Hematopoietic multipotent progenitor cell treated with erythropoietin and hydrocortisone succinate and interleukin-3 and kit ligand, for 6 days (in vitro differentiated cells): Measurements from ENCODE around the gene CSRNP3.

Source experiments
- DNase-seq: peaks from one replicate; pipeline ENCODE4 v3.0.0-alpha.2; 2015

The CSRNP3 gene

GRCh38 chr2:165594231-165594934 is 124.9 kb downstream of the CSRNP3 start:
- no peak for DNase-seq

- peak; percentile 13 for DNase-seq
Measured at GRCh38 chr2:165594935-165595255, 125.4 kb downstream of the CSRNP3 start.

GRCh38 chr2:165596788-165597187 is 127.3 kb downstream of the CSRNP3 start:
- DNase-seq, result no peak

GRCh38 chr2:165601065-165601830 is 131.8 kb downstream of the CSRNP3 start:
- DNase-seq, result no peak

- peak; percentile 2 for DNase-seq
Measured at GRCh38 chr2:165601928-165602521, 132.5 kb downstream of the CSRNP3 start.

- no peak for DNase-seq
Measured at GRCh38 chr2:165609672-165610071, 140.2 kb downstream of the CSRNP3 start.

- DNase-seq, result peak; percentile 16
Measured at GRCh38 chr2:165610591-165611029, 141.1 kb downstream of the CSRNP3 start.

- DNase-seq, result no peak
Measured at GRCh38 chr2:165617741-165618481, 148.4 kb downstream of the CSRNP3 start.

- no peak for DNase-seq
Measured at GRCh38 chr2:165618806-165619205, 149.3 kb downstream of the CSRNP3 start.

GRCh38 chr2:165621086-165621560 is 151.6 kb downstream of the CSRNP3 start:
- DNase-seq, result no peak

GRCh38 chr2:165623161-165623560 is 153.7 kb downstream of the CSRNP3 start:
- no peak for DNase-seq

- DNase-seq, result no peak
Measured at GRCh38 chr2:165623783-165624469, 154.4 kb downstream of the CSRNP3 start.

GRCh38 chr2:165624470-165624800 is 154.9 kb downstream of the CSRNP3 start:
- DNase-seq, result no peak

GRCh38 chr2:165627470-165627869 is 158.0 kb downstream of the CSRNP3 start:
- no peak for DNase-seq

- DNase-seq, result no peak
Measured at GRCh38 chr2:165629776-165630175, 160.3 kb downstream of the CSRNP3 start.

GRCh38 chr2:165630236-165630635 is 160.7 kb downstream of the CSRNP3 start:
- no peak for DNase-seq

- no peak for DNase-seq
Measured at GRCh38 chr2:165631089-165631488, 161.6 kb downstream of the CSRNP3 start.

- DNase-seq, result no peak
Measured at GRCh38 chr2:165632594-165632993, 163.1 kb downstream of the CSRNP3 start.

GRCh38 chr2:165633431-165633830 is 163.9 kb downstream of the CSRNP3 start:
- DNase-seq, result no peak

- DNase-seq, result no peak
Measured at GRCh38 chr2:165634282-165634681, 164.8 kb downstream of the CSRNP3 start.

GRCh38 chr2:165634855-165635254 is 165.4 kb downstream of the CSRNP3 start:
- DNase-seq, result no peak

- DNase-seq, result no peak
Measured at GRCh38 chr2:165635532-165635931, 166.0 kb downstream of the CSRNP3 start.

GRCh38 chr2:165636959-165637358 is 167.5 kb downstream of the CSRNP3 start:
- no peak for DNase-seq
